ENCODE results near the gene ASB18.

DNA sequence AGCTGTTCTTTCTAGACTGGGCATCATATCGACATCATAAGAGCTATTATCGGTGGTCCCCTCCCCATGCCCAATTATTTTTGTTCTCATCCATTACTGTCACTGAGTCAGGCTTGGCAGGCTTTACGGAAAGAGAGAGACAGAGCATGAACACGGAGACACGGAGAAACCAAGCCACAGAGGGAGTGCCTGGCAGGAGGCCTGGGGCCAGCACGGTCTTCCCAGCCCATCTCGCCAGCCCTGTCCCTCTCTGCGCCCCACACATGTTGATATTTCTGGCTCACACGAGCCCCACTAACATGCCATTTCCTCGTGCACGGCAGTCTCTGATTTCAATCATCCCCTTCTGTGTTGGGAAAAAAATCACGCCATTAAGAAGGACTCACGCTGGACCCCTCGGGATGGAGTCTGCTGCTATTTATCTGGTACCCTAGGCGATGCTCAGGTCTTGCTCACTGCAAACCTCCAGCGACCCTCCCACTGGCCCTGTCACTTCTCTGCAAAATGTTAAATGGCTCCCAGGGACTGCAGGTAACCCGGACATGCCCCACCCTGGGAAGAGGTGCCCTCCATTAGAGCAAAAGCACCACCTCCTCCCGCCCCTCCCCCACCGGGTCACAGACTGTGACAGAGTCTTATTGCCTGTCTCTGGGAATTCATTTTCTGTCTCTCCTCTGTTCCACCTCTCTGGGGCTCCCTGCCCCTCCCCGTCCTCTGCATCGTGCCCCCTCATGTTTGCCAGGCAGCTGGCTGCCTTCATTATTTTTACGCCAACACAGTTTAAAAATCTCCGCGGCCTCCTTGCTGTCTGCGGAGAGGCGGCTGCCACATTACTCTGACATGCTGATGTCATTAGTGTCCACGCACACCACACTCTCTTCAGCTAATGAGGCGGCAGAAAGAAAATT is 55.9 kb downstream of the ASB18 start:
- TF ChIP-seq, protein P1, sequence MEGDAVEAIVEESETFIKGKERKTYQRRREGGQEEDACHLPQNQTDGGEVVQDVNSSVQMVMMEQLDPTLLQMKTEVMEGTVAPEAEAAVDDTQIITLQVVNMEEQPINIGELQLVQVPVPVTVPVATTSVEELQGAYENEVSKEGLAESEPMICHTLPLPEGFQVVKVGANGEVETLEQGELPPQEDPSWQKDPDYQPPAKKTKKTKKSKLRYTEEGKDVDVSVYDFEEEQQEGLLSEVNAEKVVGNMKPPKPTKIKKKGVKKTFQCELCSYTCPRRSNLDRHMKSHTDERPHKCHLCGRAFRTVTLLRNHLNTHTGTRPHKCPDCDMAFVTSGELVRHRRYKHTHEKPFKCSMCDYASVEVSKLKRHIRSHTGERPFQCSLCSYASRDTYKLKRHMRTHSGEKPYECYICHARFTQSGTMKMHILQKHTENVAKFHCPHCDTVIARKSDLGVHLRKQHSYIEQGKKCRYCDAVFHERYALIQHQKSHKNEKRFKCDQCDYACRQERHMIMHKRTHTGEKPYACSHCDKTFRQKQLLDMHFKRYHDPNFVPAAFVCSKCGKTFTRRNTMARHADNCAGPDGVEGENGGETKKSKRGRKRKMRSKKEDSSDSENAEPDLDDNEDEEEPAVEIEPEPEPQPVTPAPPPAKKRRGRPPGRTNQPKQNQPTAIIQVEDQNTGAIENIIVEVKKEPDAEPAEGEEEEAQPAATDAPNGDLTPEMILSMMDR (conservative IDR thresholded peaks at IDR 0.05), result no peak
- no peak for TF ChIP-seq EZH2 (IDR thresholded peaks at IDR 0.05; ENCODE audit: low read depth)
